ENCODE measurements around the gene PTPRM. TPM values are rescaled to one million over a fixed set of nuclear protein-coding genes. Genes with fewer than 3 reads are reported as not detected.

PTPRM gene
- total RNA-seq, 1 experiment from 2014 or later: 1.6 TPM

GRCh38 chr18:8386669-8387380, 819.7 kb downstream of the PTPRM start:
- H3K4me3 ChIP-seq (ENCODE audit: low read depth in 2 of 2, low read length in 2 of 2): no peak overlapping the region
- no TSS peak for BruUV-seq (replicated peaks)
- no peaks in the 10 kb centered on the region for H3K36me3 ChIP-seq (ENCODE audit: control insufficient read depth, insufficient read depth, low read length)
- ChIA-PET CTCF (no interaction called here), POLR2A (no interaction called here)
- H3K27ac ChIP-seq (ENCODE audit: low read length): no peak overlapping the region
- no peak for TF ChIP-seq TCF7L2 (IDR thresholded peaks at IDR 0.05; ENCODE audit: low read depth, low read length)
- no peak for TF ChIP-seq REST (IDR thresholded peaks at IDR 0.05; ENCODE audit: insufficient read depth in 1 of 2, low read depth in 2 of 2, low read length in 1 of 2)
- no peak for TF ChIP-seq CTCF (IDR thresholded peaks at IDR 0.05)
- TF ChIP-seq POLR2AphosphoS5 (IDR thresholded peaks at IDR 0.05; ENCODE audit: low read depth, low read length): no peak
- no peak for TF ChIP-seq SIN3A (IDR thresholded peaks at IDR 0.05; ENCODE audit: borderline replicate concordance, insufficient read depth, low read depth, low read length)
- DNase-seq (ENCODE audit: low read depth, low spot score): no peak
- ATAC-seq: no peak
- in situ Hi-C loops (cut with HindIII; ENCODE audit: low pct_unique_long_range_greater_than_20kb, low sequenced_read_pairs): no loop called here
- intact Hi-C loops (cut with micrococcal nuclease; ENCODE audit: unreplicated experiment): loop anchor here (10.0 kb wide), 1 partner anchor 58 kb away; no protein-coding TSS in a partner anchor
- no peaks in the 10 kb centered on the region for H3K27me3 ChIP-seq (ENCODE audit: control insufficient read depth, insufficient read depth, low read length)
- no peaks in the 10 kb centered on the region for H3K9me3 ChIP-seq (ENCODE audit: control insufficient read depth, insufficient read depth, low read depth, low read length)
- H3K4me1 ChIP-seq (ENCODE audit: control insufficient read depth, insufficient read depth, low read length): no peaks in the 10 kb centered on the region

GRCh38 chr18:8389391-8390340, 822.5 kb downstream of the PTPRM start:
- ATAC-seq: peak; percentile 78; the same call in 1 of the 2 replicates
- H3K27ac ChIP-seq (ENCODE audit: low read length): no peak overlapping the region
- H3K9me3 ChIP-seq (ENCODE audit: control insufficient read depth, insufficient read depth, low read depth, low read length): no peaks in the 10 kb centered on the region
- intact Hi-C loops (cut with micrococcal nuclease; ENCODE audit: unreplicated experiment): loop anchor here (10.0 kb wide), 1 partner anchor 55 kb away; no protein-coding TSS in a partner anchor
- ChIA-PET POLR2A (no interaction called here), CTCF (interaction anchor here (0.6 kb wide), 1 partner anchor 1113 kb away, joined by 4 read pairs; no protein-coding TSS in a partner anchor)
- BruUV-seq (replicated peaks): no TSS peak
- H3K4me3 ChIP-seq (ENCODE audit: low read depth in 2 of 2, low read length in 2 of 2): no peak overlapping the region
- no peaks in the 10 kb centered on the region for H3K4me1 ChIP-seq (ENCODE audit: control insufficient read depth, insufficient read depth, low read length)
- no peak for TF ChIP-seq POLR2AphosphoS5 (IDR thresholded peaks at IDR 0.05; ENCODE audit: low read depth, low read length)
- peak; percentile 82 for TF ChIP-seq CTCF (IDR thresholded peaks at IDR 0.05)
- TF ChIP-seq TCF7L2 (IDR thresholded peaks at IDR 0.05; ENCODE audit: low read depth, low read length): peak; percentile 72
- no peaks in the 10 kb centered on the region for H3K36me3 ChIP-seq (ENCODE audit: control insufficient read depth, insufficient read depth, low read length)
- in situ Hi-C loops (cut with HindIII; ENCODE audit: low pct_unique_long_range_greater_than_20kb, low sequenced_read_pairs): no loop called here
- DNase-seq (ENCODE audit: low read depth, low spot score): peak; percentile 27
- no peaks in the 10 kb centered on the region for H3K27me3 ChIP-seq (ENCODE audit: control insufficient read depth, insufficient read depth, low read length)

All from Panc1 (cell line).